ENCODE results near the gene SYK.

SYK gene

GRCh38 chr9:90861380-90861779 lies 59.8 kb downstream of the SYK start:
- Histone ChIP-seq H3K9me3 (ENCODE audit: control insufficient read depth, low read length) (no peaks in the 10 kb centered on the region), H3K27me3 (ENCODE audit: control insufficient read depth, insufficient read depth, low read length) (no peaks in the 10 kb centered on the region), H3K36me3 (ENCODE audit: control insufficient read depth, insufficient read depth, low read length) (no peaks in the 10 kb centered on the region), H3K9ac (no peak overlapping the region), H3K4me2 (ENCODE audit: low read length) (no peak overlapping the region), H3K79me2 (peaks cover 5% of the 10 kb centered on the region), H3K27ac (no peak overlapping the region), H3K4me3 (ENCODE audit: low read depth, low read length) (no peak overlapping the region), H3K4me1 (peaks cover 15% of the 10 kb centered on the region), H2AFZ (no peak overlapping the region)
- no peak for TF ChIP-seq CTCF (IDR thresholded peaks at IDR 0.05)

GRCh38 chr9:90861826-90862740 lies 60.5 kb downstream of the SYK start:
- Histone ChIP-seq H3K27ac (no peak overlapping the region), H3K4me2 (ENCODE audit: low read length) (no peak overlapping the region), H3K4me3 (ENCODE audit: low read depth, low read length) (no peak overlapping the region), H3K9ac (no peak overlapping the region), H3K79me2 (peaks cover 2% of the 10 kb centered on the region), H3K4me1 (peaks cover 12% of the 10 kb centered on the region), H2AFZ (no peak overlapping the region), H3K36me3 (ENCODE audit: control insufficient read depth, insufficient read depth, low read length) (no peaks in the 10 kb centered on the region), H3K9me3 (ENCODE audit: control insufficient read depth, low read length) (no peaks in the 10 kb centered on the region), H3K27me3 (ENCODE audit: control insufficient read depth, insufficient read depth, low read length) (no peaks in the 10 kb centered on the region)
- no peak for TF ChIP-seq CTCF (IDR thresholded peaks at IDR 0.05)

GRCh38 chr9:90864779-90865178 lies 63.2 kb downstream of the SYK start:
- no peak overlapping the region for H3K27ac ChIP-seq
- no peaks in the 10 kb centered on the region for H3K36me3 ChIP-seq (ENCODE audit: control insufficient read depth, insufficient read depth, low read length)
- no peak for TF ChIP-seq CTCF (IDR thresholded peaks at IDR 0.05)
- no peaks in the 10 kb centered on the region for H3K27me3 ChIP-seq (ENCODE audit: control insufficient read depth, insufficient read depth, low read length)
- H3K4me2 ChIP-seq (ENCODE audit: low read length), result peak overlapping the region; percentile 11
- no peaks in the 10 kb centered on the region for H3K9me3 ChIP-seq (ENCODE audit: control insufficient read depth, low read length)
- no peak overlapping the region for H2AFZ ChIP-seq
- H3K79me2 ChIP-seq, result peaks cover 2% of the 10 kb centered on the region
- H3K9ac ChIP-seq, result no peak overlapping the region
- no peak overlapping the region for H3K4me3 ChIP-seq (ENCODE audit: low read depth, low read length)
- no peaks in the 10 kb centered on the region for H3K4me1 ChIP-seq

GRCh38 chr9:90867101-90867500 lies 65.5 kb downstream of the SYK start:
- Histone ChIP-seq H3K27ac (no peak overlapping the region), H3K79me2 (no peaks in the 10 kb centered on the region), H2AFZ (no peak overlapping the region), H3K4me2 (ENCODE audit: low read length) (no peak overlapping the region), H3K27me3 (ENCODE audit: control insufficient read depth, insufficient read depth, low read length) (no peaks in the 10 kb centered on the region), H3K4me3 (ENCODE audit: low read depth, low read length) (no peak overlapping the region), H3K4me1 (no peaks in the 10 kb centered on the region), H3K36me3 (ENCODE audit: control insufficient read depth, insufficient read depth, low read length) (no peaks in the 10 kb centered on the region), H3K9ac (no peak overlapping the region), H3K9me3 (ENCODE audit: control insufficient read depth, low read length) (no peaks in the 10 kb centered on the region)
- TF ChIP-seq CTCF (IDR thresholded peaks at IDR 0.05), result no peak

GRCh38 chr9:90868555-90868954 lies 66.9 kb downstream of the SYK start:
- H3K4me1 ChIP-seq, result no peaks in the 10 kb centered on the region
- H3K9me3 ChIP-seq (ENCODE audit: control insufficient read depth, low read length), result no peaks in the 10 kb centered on the region
- H2AFZ ChIP-seq, result no peak overlapping the region
- H3K36me3 ChIP-seq (ENCODE audit: control insufficient read depth, insufficient read depth, low read length), result no peaks in the 10 kb centered on the region
- no peak for TF ChIP-seq CTCF (IDR thresholded peaks at IDR 0.05)
- H3K27ac ChIP-seq, result no peak overlapping the region
- H3K9ac ChIP-seq, result no peak overlapping the region
- H3K27me3 ChIP-seq (ENCODE audit: control insufficient read depth, insufficient read depth, low read length), result no peaks in the 10 kb centered on the region
- H3K79me2 ChIP-seq, result no peaks in the 10 kb centered on the region
- H3K4me3 ChIP-seq (ENCODE audit: low read depth, low read length), result no peak overlapping the region
- H3K4me2 ChIP-seq (ENCODE audit: low read length), result no peak overlapping the region

Data from parathyroid adenoma (tissue), 2 donors.